GM12801 (cell line): ENCODE results near the gene RFTN1.

Source experiments
- TF ChIP-seq, protein P1 (sequence below): IDR thresholded peaks from one replicate; pipeline ENCODE4 v1.5.1; 2011; ENCODE audit warnings: control low read depth; ENCODE audit not compliant: insufficient read length; ENCODE audit errors: extremely low read depth

RFTN1 gene

DNA sequence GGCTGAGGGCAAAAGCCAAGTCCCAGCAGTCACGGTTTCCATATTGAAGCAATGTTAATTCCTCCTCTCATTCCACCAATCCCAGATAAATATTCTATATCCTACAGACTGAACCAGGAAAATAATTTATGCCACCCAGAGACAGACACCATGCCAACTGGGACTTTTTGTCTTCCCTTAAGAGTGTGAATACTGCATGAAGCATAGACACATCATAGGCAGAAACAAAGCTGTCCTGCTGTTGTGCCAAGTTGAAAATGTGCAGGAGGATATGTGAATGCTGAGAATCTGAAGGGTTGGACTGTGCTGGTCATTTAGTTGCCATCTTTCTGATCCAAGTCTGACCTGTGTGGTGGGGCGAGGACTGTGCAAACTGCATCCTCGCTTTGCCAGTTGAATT, 37.7 kb downstream of the RFTN1 start:
- TF ChIP-seq, protein P1, sequence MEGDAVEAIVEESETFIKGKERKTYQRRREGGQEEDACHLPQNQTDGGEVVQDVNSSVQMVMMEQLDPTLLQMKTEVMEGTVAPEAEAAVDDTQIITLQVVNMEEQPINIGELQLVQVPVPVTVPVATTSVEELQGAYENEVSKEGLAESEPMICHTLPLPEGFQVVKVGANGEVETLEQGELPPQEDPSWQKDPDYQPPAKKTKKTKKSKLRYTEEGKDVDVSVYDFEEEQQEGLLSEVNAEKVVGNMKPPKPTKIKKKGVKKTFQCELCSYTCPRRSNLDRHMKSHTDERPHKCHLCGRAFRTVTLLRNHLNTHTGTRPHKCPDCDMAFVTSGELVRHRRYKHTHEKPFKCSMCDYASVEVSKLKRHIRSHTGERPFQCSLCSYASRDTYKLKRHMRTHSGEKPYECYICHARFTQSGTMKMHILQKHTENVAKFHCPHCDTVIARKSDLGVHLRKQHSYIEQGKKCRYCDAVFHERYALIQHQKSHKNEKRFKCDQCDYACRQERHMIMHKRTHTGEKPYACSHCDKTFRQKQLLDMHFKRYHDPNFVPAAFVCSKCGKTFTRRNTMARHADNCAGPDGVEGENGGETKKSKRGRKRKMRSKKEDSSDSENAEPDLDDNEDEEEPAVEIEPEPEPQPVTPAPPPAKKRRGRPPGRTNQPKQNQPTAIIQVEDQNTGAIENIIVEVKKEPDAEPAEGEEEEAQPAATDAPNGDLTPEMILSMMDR: no peak

DNA sequence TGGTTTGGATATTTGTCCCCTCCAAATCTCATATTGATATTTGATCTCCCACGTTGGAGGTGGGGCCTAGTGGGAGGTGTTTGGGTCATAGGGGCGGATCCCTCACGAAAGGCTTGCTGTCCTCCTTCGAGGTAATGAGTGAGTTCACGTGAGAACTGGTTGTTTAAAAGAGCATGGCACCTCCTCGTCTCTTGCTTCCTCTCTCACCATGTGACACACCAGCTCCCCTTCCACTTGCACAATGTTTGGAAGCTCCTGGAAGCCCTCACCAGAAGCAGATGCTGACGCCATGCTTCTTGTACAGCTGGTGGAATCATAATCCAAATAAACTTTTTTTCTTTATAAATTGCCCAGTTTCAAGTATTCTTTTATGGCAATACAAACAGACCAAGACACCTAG, 38.6 kb downstream of the RFTN1 start:
- TF ChIP-seq, protein P1: no peak

DNA sequence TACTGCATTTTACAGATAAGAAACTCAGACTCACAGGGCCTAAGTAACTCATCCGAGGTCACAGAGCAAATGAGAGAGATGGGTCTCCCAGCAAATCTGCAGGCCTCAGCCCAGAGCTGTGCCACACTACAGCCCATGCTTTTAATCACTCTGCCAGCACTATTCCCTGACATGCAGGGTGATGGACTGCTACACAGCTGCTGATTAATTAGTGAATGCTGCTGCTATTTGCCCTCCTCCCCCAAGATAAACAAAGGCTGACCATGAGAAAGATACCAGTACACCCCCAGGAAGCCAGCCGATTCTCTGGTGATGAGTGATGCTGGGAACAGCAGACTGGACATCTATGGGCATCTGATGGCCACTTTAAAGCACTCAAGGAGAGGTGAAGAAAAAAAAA, 39.3 kb downstream of the RFTN1 start:
- TF ChIP-seq, protein P1: no peak

DNA sequence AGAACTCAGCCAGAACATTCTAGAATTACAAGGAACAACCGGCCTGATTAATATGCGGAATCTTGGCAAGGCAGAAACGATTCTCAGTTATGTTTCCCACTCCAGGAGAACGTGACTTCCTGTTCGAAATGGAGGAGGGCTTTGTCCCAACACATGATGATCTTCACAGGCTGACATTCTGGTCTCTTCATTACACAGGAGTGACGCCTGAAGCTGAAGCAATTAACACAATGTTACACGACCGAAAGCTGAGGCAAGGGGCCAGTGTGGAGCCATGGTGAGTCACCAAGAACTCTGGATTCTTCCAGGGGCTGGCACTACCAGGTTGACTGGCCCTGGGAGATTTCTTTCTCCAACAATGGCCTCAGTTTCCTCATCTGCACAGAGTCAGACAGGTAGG, 40.9 kb downstream of the RFTN1 start:
- TF ChIP-seq, protein P1: no peak

DNA sequence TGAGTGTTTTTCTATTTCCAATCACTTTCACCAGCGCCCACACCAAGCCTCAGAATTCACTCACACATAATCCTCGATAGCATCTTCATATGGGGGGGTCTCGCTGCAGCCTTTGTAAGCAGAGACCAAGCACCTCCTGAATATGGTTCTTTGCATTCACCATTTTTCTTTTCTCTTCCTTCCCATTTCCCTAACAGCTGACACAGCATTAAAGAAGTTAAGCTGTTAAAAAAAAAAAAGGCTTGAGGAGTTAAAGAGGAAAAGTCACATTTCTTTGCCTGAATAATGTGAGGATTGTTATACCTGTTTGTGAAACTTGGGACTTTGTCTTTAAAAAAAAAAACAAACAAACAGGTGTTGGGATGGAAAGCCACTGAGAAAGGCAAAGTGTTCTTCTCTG, 41.6 kb downstream of the RFTN1 start:
- TF ChIP-seq, protein P1: no peak

DNA sequence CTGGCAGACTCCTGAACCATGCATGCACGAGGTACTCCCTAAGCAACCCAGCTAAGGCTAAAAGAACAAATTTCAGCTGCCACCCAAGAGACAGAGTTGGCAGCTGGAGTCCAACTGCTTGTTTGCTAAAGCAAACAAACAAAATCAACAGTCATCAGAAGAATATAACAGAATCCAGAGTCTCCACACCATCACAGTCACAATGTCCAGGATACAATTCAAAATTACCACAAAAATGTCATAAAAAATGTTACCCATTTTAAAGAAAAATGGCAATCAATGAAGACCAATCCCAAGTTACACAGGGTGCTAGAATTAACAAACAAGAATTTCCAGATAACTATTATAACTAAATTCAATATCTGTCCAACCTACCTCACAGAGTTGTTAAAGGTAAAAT, 42.9 kb downstream of the RFTN1 start:
- TF ChIP-seq, protein P1: no peak

DNA sequence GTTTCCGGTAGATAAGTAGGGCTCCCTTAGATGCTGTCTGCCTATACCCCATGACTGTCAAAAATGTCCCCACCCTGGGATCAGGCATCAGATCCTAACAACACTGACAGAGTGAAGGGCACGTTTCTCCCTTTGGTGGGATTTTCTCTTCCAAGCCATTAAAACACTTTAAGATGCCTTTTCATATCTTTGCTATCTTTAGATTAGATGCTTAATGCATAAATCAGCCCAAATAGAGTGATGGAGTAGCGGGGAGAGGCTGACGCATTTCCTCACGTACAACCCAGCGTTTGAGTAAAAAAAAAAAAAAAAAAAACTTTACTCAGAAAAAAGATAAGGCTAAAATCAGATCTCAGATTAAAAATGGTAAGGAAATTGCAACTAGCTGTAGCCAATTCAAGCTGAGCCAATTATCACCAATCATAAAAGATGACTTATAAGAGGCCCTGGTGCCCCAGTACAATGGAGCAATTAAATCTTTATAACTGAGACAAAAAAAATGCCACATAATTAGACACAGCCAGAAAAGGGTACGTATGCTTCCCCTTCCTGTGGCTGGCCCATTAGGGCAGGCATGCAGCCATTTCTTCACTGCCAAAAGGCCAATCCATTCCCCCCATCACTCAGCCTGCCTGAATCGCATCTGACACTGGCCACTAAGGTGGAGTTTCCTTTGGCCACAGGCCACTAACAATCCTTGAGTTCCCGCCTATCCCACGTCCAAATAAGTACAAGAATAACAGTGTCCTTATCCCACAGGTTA, 45.0 kb downstream of the RFTN1 start:
- TF ChIP-seq, protein P1: no peak

DNA sequence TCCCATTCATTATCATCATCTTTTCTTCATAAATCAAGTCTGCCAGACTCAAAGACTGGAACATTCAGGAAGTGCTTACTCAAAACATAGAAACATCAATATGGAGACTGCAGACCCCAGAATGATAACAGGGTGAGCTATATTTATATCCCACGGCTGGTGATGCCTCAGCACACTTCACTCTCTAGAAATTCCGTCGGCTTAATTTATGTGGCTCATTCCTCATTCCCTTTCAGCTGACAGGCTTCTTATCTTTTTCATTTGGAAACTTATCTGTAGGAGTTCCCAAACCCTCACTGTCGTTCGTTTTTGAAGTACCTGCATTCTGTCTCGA, 45.5 kb downstream of the RFTN1 start:
- TF ChIP-seq, protein P1: no peak
